NT2/D1 (cell line): ENCODE measurements around the gene ST6GALNAC4.

Experiments
- SUZ12 ChIP-seq: IDR thresholded peaks from 2 replicates; pipeline ENCODE4 v1.6.1; 2011; ENCODE audit not compliant: insufficient read length, insufficient read depth; ENCODE audit errors: extremely low read depth
- YY1 ChIP-seq: IDR thresholded peaks from 2 replicates; pipeline ENCODE4 v1.6.1; 2011; ENCODE audit not compliant: insufficient read length, insufficient read depth
- ZNF274 ChIP-seq: IDR thresholded peaks from 2 replicates; pipeline ENCODE4 v1.6.1; 2011; ENCODE audit warnings: mild to moderate bottlenecking, low read depth, low read length

- TF ChIP-seq SUZ12 (no peak), ZNF274 (no peak), YY1 (no peak)
These were observed 46.2 kb upstream of the ST6GALNAC4 start for GRCh38 chr9:127963041-127963358.
